PC-3 (cell line): ENCODE data around the gene KCNH1. TPM values are rescaled to one million over a fixed set of nuclear protein-coding genes. Genes with fewer than 3 reads are reported as not detected.

Source experiments
- ATAC-seq: fragments of 200-7000 bp; cut with Tn5 transposase; 2 replicates; pipeline ENCODE4 v1.9.1; 2020; ENCODE audit warnings: mild to moderate bottlenecking, moderate library complexity
- BruUV-seq: library from RNA; stranded (reverse); fragments of 400-500 nt; replicated peaks from 2 replicates; lab custom pipeline; 2021; lab: Mats Ljungman, UMichigan
- CTCF ChIA-PET: fragments of 300-600 bp; sonication (Branson Sonifier 250); formaldehyde crosslinking; loops from one replicate; lab custom pipeline; 2022; ENCODE audit warnings: antibody characterized with exemption; lab: Charles Lee
- POLR2A ChIA-PET: fragments of 300-600 bp; sonication (Branson Sonifier 250); formaldehyde crosslinking; loops from one replicate; lab custom pipeline; 2022; ENCODE audit warnings: antibody characterized with exemption; ENCODE audit not compliant: unreplicated experiment; lab: Charles Lee
- DNase-seq: peaks from one replicate; pipeline ENCODE4 v3.0.0-alpha.2; 2015
- H2AFZ ChIP-seq: fragments of 300-600 bp; sonication (generic); 2 replicates; pipeline ENCODE4 v1.6.0; 2016; ENCODE audit warnings: antibody characterized with exemption, low read length
- H3F3A ChIP-seq: fragments of 300-600 bp; sonication (generic); one replicate; pipeline ENCODE4 v1.6.0; 2017; ENCODE audit warnings: antibody characterized with exemption, low read length, control low read depth, mild to moderate bottlenecking; ENCODE audit not compliant: unreplicated experiment
- H3K27ac ChIP-seq: fragments of 300-600 bp; sonication (generic); 2 replicates; pipeline ENCODE4 v1.5.1; 2016; ENCODE audit warnings: mild to moderate bottlenecking, low read length
- H3K27me3 ChIP-seq: fragments of 300-600 bp; sonication (generic); 2 replicates; pipeline ENCODE4 v1.6.1; 2016; ENCODE audit warnings: low read length, mixed read lengths
- H3K36me3 ChIP-seq: fragments of 300-600 bp; sonication (generic); 2 replicates; pipeline ENCODE4 v1.6.1; 2016; ENCODE audit warnings: low read depth, mixed run types, low read length, mixed read lengths
- H3K4me1 ChIP-seq: fragments of 300-600 bp; sonication (generic); 2 replicates; pipeline ENCODE4 v1.5.1; 2016; ENCODE audit warnings: low read length; ENCODE audit not compliant: insufficient read depth
- H3K4me2 ChIP-seq: fragments of 300-600 bp; sonication (generic); 2 replicates; pipeline ENCODE4 v1.6.0; 2016; ENCODE audit warnings: low read length
- H3K4me3 ChIP-seq: fragments of 300-600 bp; sonication (generic); 2 replicates; pipeline ENCODE4 v1.5.1; 2016; ENCODE audit warnings: mild to moderate bottlenecking, low read length, mixed read lengths
- H3K79me2 ChIP-seq: fragments of 300-600 bp; sonication (generic); 2 replicates; pipeline ENCODE4 v1.6.1; 2017; ENCODE audit warnings: low read length, mixed read lengths
- H3K9ac ChIP-seq: fragments of 300-600 bp; sonication (generic); 2 replicates; pipeline ENCODE4 v1.6.0; 2016; ENCODE audit warnings: mild to moderate bottlenecking, low read length
- H3K9me2 ChIP-seq: fragments of 300-600 bp; sonication (generic); replicated peaks from 2 replicates; pipeline ENCODE4 v1.6.1; 2016; ENCODE audit warnings: mixed run types, low read length, mixed read lengths
- H3K9me3 ChIP-seq: fragments of 300-600 bp; sonication (generic); 2 replicates; pipeline ENCODE4 v1.6.1; 2016; ENCODE audit warnings: low read length, mixed read lengths
- H4K20me1 ChIP-seq: fragments of 300-600 bp; sonication (generic); 2 replicates; pipeline ENCODE4 v1.6.1; 2016; ENCODE audit warnings: low read length, mixed read lengths
- CTCF ChIP-seq: fragments of 300-600 bp; sonication (generic); conservative IDR thresholded peaks from 2 replicates; pipeline ENCODE4 v1.5.1; 2017; ENCODE audit warnings: antibody characterized with exemption, low read depth, mild to moderate bottlenecking, low read length
- EZH2 ChIP-seq: fragments of 300-600 bp; sonication (generic); IDR thresholded peaks from one replicate; pipeline ENCODE4 v1.6.1; 2017; ENCODE audit warnings: antibody characterized with exemption, mild to moderate bottlenecking, low read length; ENCODE audit not compliant: unreplicated experiment
- EZH2phosphoT487 ChIP-seq: fragments of 300-600 bp; sonication (generic); IDR thresholded peaks from 2 replicates; pipeline ENCODE4 v1.6.1; 2018; ENCODE audit warnings: mild to moderate bottlenecking, antibody characterized with exemption, low read length, borderline replicate concordance
- intact Hi-C: fragments of 100-400 bp; cut with micrococcal nuclease; formaldehyde crosslinking; loops from 2 replicates; pipeline ENCODE4 v1.9.0; 2023
- total RNA-seq: library from RNA; depleted of rRNA; stranded (reverse); fragments of >200 nt; gene quantifications from 2 replicates; pipeline ENCODE4 v1.2.3, GENCODE V29; 2014

KCNH1 gene
- total RNA-seq, 1 experiment from 2014 or later, result not detected

GRCh38 chr1:210779269-210779668 lies 354.7 kb downstream of the KCNH1 start:
- BruUV-seq, result no TSS peak

DNA sequence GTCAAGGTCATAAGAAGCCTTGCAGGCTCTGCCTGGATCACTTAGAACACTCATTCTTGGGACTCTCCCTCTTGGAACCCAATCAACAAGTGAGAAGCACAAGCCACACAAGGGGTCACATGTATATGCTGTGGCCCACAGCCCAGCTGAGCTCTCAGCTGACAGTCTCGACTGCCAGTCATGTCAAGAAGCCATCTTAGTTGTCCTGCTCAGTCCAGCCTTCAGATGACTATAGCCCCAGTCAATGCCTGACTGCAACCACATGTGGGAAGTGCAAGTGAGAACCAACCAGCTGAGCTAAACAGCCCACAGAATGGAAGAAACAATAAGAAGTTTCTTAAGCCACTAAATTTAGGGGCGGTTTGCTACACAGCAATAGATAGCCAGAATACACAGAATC lies 356.0 kb downstream of the KCNH1 start:
- no peak for ATAC-seq
- peaks cover 29% of the 10 kb centered on the region for H3K27me3 ChIP-seq
- CTCF ChIA-PET, result no interaction called here
- no peak for TF ChIP-seq CTCF
- no peak for TF ChIP-seq EZH2phosphoT487
- no peak for TF ChIP-seq EZH2
- H3K9me2 ChIP-seq, result 0 out of 2 replicates have a peak, but pooled peaks cover 3% of the 10 kb centered on the region
- H3K36me3 ChIP-seq, result no peaks in the 10 kb centered on the region
- no peak for DNase-seq
- H3K79me2 ChIP-seq, result no peaks in the 10 kb centered on the region
- no peaks in the 10 kb centered on the region for H3K4me1 ChIP-seq
- no peaks in the 10 kb centered on the region for H3F3A ChIP-seq
- no peak overlapping the region for H3K4me2 ChIP-seq
- no peak overlapping the region for H2AFZ ChIP-seq
- H3K9me3 ChIP-seq, result no peaks in the 10 kb centered on the region
- H3K4me3 ChIP-seq, result no peak overlapping the region
- POLR2A ChIA-PET, result no interaction called here
- H4K20me1 ChIP-seq, result no peaks in the 10 kb centered on the region
- no peak overlapping the region for H3K9ac ChIP-seq
- intact Hi-C loops, result no loop called here
- no TSS peak for BruUV-seq
- no peak overlapping the region for H3K27ac ChIP-seq

More at GRCh38 chr1:210779269-210779668, 354.7 kb downstream of the KCNH1 start:
- no peaks in the 10 kb centered on the region for H3K36me3 ChIP-seq
- DNase-seq (no peak), ATAC-seq (no peak)
- H3K9me2 ChIP-seq, result 0 out of 2 replicates have a peak, but pooled peaks cover 3% of the 10 kb centered on the region
- no peaks in the 10 kb centered on the region for H3K79me2 ChIP-seq
- ChIA-PET POLR2A (no interaction called here), CTCF (no interaction called here)
- H3K27me3 ChIP-seq, result peaks cover 26% of the 10 kb centered on the region
- no peak overlapping the region for H3K4me3 ChIP-seq
- intact Hi-C loops, result no loop called here
- H4K20me1 ChIP-seq, result no peaks in the 10 kb centered on the region
- H3K4me2 ChIP-seq, result no peak overlapping the region
- no peaks in the 10 kb centered on the region for H3K9me3 ChIP-seq
- H3K9ac ChIP-seq, result no peak overlapping the region
- no peaks in the 10 kb centered on the region for H3F3A ChIP-seq
- no peak for TF ChIP-seq EZH2phosphoT487
- no peak for TF ChIP-seq CTCF
- TF ChIP-seq EZH2, result no peak
- no peak overlapping the region for H3K27ac ChIP-seq
- no peak overlapping the region for H2AFZ ChIP-seq
- no peaks in the 10 kb centered on the region for H3K4me1 ChIP-seq

DNA sequence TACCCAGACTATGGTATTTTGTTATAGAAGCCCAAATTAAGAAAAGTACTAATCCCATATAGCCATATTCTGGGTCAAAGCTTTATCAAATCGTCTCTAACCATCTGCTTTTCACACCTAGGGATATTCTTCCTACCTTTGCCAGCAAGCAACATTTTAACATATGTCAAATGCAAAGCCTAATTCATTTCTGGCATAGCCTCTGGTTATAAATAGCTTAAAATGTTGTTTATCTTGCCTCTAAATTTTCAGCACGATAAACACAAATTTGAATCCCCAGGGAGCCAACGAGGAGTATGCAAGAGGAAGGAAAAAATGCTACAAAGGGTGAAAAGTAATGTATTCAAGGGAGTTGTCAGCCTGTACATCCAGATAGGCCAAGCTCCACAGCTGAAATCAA lies 357.2 kb downstream of the KCNH1 start:
- no peaks in the 10 kb centered on the region for H3K4me1 ChIP-seq
- no peaks in the 10 kb centered on the region for H4K20me1 ChIP-seq
- ChIA-PET POLR2A (no interaction called here), CTCF (no interaction called here)
- peaks cover 32% of the 10 kb centered on the region for H3K27me3 ChIP-seq
- no peak overlapping the region for H3K9ac ChIP-seq
- intact Hi-C loops, result no loop called here
- 0 out of 2 replicates have a peak, but pooled peaks cover 3% of the 10 kb centered on the region for H3K9me2 ChIP-seq
- DNase-seq (no peak), ATAC-seq (no peak)
- no peak overlapping the region for H2AFZ ChIP-seq
- no peaks in the 10 kb centered on the region for H3F3A ChIP-seq
- no peak for TF ChIP-seq EZH2
- TF ChIP-seq CTCF, result no peak
- no peak overlapping the region for H3K4me3 ChIP-seq
- H3K4me2 ChIP-seq, result no peak overlapping the region
- no peak overlapping the region for H3K27ac ChIP-seq
- no peaks in the 10 kb centered on the region for H3K79me2 ChIP-seq
- no TSS peak for BruUV-seq
- no peaks in the 10 kb centered on the region for H3K36me3 ChIP-seq
- H3K9me3 ChIP-seq, result no peaks in the 10 kb centered on the region
